ENCODE results near the gene ADAP1.

ADAP1 gene

GRCh38 chr7:880450-880849 is 74.0 kb downstream of the ADAP1 start:
- no peak for DNase-seq (ENCODE audit: low spot score)
- in situ Hi-C loops (cut with MboI; ENCODE audit: low sequenced_read_pairs, unreplicated experiment) = no loop called here
- no peak for TF ChIP-seq CTCF (IDR thresholded peaks at IDR 0.05; ENCODE audit: borderline replicate concordance, control extremely low read depth, extremely low read depth, insufficient read depth, missing control alignments)

- no peak for TF ChIP-seq CTCF (IDR thresholded peaks at IDR 0.05; ENCODE audit: borderline replicate concordance, control extremely low read depth, extremely low read depth, insufficient read depth, missing control alignments)
- in situ Hi-C loops (cut with MboI; ENCODE audit: low sequenced_read_pairs, unreplicated experiment) = loop anchor here (10.0 kb wide), 1 partner anchor 565 kb away; no protein-coding TSS in a partner anchor
These were observed 74.8 kb downstream of the ADAP1 start for GRCh38 chr7:879706-880105.

GRCh38 chr7:879093-879492 is 75.4 kb downstream of the ADAP1 start:
- in situ Hi-C loops (cut with MboI; ENCODE audit: low sequenced_read_pairs, unreplicated experiment) = loop anchor here (10.0 kb wide), 1 partner anchor 564 kb away; no protein-coding TSS in a partner anchor
- TF ChIP-seq CTCF (IDR thresholded peaks at IDR 0.05; ENCODE audit: borderline replicate concordance, control extremely low read depth, extremely low read depth, insufficient read depth, missing control alignments) = no peak

More at GRCh38 chr7:879706-880105, 74.8 kb downstream of the ADAP1 start:
- DNase-seq (ENCODE audit: low spot score) = no peak

GRCh38 chr7:877312-878232 is 76.9 kb downstream of the ADAP1 start:
- DNase-seq (ENCODE audit: low spot score) = no peak
- in situ Hi-C loops (cut with MboI; ENCODE audit: low sequenced_read_pairs, unreplicated experiment) = loop anchor here (10.0 kb wide), 1 partner anchor 563 kb away; no protein-coding TSS in a partner anchor
- no peak for TF ChIP-seq CTCF (IDR thresholded peaks at IDR 0.05; ENCODE audit: borderline replicate concordance, control extremely low read depth, extremely low read depth, insufficient read depth, missing control alignments)

More at GRCh38 chr7:879093-879492, 75.4 kb downstream of the ADAP1 start:
- no peak for DNase-seq (ENCODE audit: low spot score)

GRCh38 chr7:876972-877311 is 77.5 kb downstream of the ADAP1 start:
- no peak for DNase-seq (ENCODE audit: low spot score)
- in situ Hi-C loops (cut with MboI; ENCODE audit: low sequenced_read_pairs, unreplicated experiment) = loop anchor here (10.0 kb wide), 1 partner anchor 562 kb away; no protein-coding TSS in a partner anchor
- TF ChIP-seq CTCF (IDR thresholded peaks at IDR 0.05; ENCODE audit: borderline replicate concordance, control extremely low read depth, extremely low read depth, insufficient read depth, missing control alignments) = no peak

GRCh38 chr7:876077-876971 is 78.2 kb downstream of the ADAP1 start, which contains the start of gene GET4:
GET4 (plus strand) TSS chr7:876554; CDS start chr7:876646, 92 bp downstream.
- TF ChIP-seq CTCF (IDR thresholded peaks at IDR 0.05; ENCODE audit: borderline replicate concordance, control extremely low read depth, extremely low read depth, insufficient read depth, missing control alignments) = peak; percentile 22
- peak; percentile 92 for DNase-seq (ENCODE audit: low spot score)
- in situ Hi-C loops (cut with MboI; ENCODE audit: low sequenced_read_pairs, unreplicated experiment) = loop anchor here (10.0 kb wide), 1 partner anchor 562 kb away; no protein-coding TSS in a partner anchor
